Activated T-cell treated with anti-CD3 and anti-CD28 coated beads for 48 hours (primary cell): ENCODE data around the gene SHISA9.

ENCODE experiments used
- DNase-seq: peaks from one replicate; pipeline ENCODE4 v3.0.0-alpha.2; 2020; ENCODE audit warnings: low read depth

The SHISA9 gene

GRCh38 chr16:13120557-13120956 is 219.2 kb downstream of the SHISA9 start:
- DNase-seq = no peak

DNA sequence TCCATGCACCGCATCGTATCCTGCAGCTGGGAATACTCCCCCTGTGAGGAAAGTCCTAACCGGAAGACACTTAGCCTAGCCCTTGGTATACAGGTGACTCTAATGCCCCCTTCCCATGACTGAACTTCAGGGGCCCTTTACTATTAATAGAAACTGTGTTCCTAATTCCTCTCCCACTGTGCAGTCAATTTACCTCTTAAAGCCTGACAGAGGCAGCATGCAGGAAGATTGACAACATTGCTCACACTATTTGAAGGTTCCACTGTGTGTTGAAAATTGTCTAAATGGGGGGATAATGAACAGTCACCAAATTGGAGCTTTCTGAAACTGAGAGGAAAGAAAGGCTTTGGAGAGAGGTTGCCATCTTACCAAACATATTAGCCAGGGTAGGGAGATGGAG is 222.6 kb downstream of the SHISA9 start:
- no peak for DNase-seq

DNA sequence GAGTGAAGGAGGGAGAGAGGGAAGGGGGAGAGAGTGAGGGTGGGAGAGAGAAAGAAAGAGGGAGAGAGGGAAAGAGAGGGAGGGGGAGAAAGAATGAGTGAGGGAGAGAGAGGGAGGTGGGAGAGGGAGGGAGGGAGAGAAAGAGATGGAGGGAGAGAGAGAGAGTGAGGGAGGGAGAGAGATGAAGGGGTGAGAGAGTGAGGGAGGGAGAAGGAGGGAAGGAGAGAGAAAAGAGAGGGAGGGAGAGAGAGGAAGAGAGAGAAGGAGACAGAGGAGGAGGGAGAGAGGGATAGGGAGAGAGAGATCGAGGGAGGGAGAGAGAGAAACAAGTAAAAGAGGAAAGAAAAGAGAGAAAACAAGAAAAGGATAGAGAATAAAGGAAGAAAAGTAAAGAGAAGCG is 225.7 kb downstream of the SHISA9 start:
- no peak for DNase-seq

- no peak for DNase-seq
Measured at GRCh38 chr16:13130586-13130985, 229.2 kb downstream of the SHISA9 start.

- no peak for DNase-seq
Measured at GRCh38 chr16:13134836-13135235, 233.4 kb downstream of the SHISA9 start.

GRCh38 chr16:13136901-13137300 is 235.5 kb downstream of the SHISA9 start:
- no peak for DNase-seq

DNA sequence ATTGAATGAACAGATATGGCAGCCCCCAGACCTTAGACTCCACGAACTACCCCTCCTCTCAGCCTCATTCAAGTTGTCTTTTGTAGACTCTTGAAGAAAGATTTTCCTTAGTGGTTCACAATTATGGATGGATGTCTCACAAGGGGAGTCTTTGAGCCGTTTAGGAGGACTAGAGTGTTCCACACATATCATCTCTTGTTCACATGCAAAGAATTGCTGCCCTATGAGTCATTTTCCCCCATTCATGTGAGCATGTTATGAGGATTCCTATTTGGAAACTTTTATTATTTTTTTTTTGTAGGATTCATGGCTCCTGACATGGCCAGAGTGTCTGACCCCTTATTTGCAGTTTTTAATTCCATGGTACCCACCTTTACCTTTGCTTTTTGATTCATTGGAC is 237.1 kb downstream of the SHISA9 start:
- no peak for DNase-seq

DNA sequence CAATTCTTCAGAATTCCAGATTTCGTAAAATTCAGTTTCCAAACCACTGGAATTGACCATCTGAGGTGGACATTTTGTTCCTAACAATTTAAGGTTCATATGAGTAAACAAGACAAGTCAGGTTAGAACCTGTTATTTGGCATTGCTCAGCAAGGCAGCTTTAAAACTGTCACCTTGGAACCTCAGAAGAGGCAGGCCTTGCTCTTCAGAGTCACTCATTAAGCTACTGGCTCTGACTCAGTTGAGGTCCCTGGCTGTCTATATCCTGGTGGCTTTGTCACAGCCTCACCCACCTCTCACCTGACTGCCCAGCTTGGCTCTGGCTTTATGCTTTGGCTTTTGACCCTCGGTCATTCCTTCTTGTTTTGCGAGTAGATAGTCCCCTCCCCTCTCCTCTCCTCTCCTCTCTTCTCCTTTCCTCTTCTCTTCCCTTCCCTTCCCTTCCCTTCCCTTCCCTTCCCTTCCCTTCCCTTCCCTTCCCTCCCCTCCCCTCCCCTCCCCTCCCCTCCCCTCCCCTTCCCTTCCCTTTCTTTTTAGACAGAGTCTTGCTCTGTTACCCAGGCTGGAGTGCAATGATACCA is 238.4 kb downstream of the SHISA9 start:
- no peak for DNase-seq

GRCh38 chr16:13143551-13143950 is 242.2 kb downstream of the SHISA9 start:
- DNase-seq = no peak

GRCh38 chr16:13146829-13147228 is 245.4 kb downstream of the SHISA9 start:
- DNase-seq = no peak

DNA sequence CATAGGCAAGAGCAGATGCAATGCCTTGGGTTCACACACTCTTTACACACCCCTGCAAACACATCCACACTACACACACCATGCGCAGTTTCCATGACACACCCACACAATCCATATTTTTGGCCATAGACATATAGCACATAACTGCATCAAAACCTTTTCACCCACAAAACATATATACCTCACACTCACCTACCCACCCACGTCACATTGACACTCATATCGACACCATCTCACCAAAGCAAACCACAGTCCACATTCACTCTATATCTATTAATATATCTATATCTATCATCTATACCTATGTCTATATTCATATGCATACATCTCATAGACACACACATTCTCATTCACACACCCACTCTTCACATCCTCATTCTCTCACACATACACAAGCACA is 246.9 kb downstream of the SHISA9 start:
- DNase-seq = no peak

GRCh38 chr16:13148836-13149235 is 247.4 kb downstream of the SHISA9 start:
- no peak for DNase-seq

DNA sequence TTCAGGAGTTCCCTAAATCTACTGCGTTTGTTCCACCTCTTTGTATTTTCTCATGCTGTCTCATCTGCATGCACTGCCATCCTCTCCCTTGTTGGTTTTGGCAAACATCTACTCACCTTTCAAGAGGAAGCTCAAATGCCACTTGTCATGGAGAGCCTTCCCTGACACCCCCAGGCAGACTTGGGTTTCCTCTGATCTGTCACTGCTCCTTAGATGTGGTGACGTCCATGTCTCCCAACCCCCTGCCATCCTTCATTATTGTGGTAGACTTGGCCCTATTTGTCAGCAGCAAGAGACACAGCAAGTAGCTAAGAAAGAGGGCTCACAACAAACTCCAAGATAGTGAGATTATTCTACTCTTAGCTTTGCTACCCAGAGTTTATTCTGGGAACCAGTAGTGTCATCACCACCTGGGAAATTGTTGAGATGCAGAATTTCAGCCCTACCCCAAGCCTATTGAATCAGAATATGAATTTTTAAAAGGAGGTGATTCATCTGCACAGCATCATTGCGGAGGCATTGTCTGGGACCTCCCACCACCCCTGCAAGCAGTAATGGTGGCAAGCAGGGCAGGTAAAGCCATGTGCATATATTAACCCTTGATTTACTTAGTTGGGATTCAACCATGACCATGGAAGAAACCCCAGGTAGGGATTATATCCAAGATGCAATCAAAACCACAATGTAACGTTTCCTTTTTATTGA is 248.9 kb downstream of the SHISA9 start:
- no peak for DNase-seq

- no peak for DNase-seq
Measured at GRCh38 chr16:13153696-13154095, 252.3 kb downstream of the SHISA9 start.

DNA sequence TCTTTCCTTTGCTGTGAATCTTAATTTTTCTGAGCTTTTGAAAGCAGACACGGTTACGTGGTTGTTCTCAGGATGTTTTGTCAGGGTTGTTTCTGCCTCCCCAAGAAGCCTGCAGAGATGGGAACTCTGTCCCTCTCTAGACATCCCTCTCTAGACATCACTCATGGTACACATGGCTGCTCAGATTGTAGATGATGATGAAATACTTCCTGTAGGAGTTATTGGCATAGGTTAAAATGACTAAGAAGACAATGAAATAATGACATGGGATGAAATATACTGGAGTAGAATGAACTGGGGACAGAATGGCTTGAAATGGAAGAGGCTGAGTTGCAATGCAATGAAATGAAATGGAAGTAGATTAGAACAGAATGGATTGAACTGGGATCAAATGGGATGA is 253.4 kb downstream of the SHISA9 start:
- DNase-seq = no peak

GRCh38 chr16:13155377-13155776 is 254.0 kb downstream of the SHISA9 start:
- no peak for DNase-seq

GRCh38 chr16:13155780-13156179 is 254.4 kb downstream of the SHISA9 start:
- DNase-seq = no peak

DNA sequence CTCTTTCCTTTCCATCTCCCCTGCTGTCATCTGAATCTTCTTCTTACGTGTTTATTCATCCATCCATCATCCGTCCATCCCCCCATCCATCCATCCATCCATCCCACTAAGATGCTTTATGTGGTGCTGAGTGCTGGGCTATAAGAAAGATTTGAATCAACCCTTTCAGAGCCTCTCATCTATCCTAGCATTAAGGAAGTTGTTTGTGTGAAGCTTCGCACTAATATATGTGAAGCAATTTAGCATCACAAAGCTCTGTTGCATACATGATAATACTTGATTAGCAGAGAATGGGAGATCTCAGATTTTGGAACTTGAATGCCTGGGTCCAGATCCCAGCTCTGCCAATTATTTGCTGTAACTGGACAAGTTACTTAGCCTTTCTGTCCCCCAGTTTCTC is 255.7 kb downstream of the SHISA9 start:
- DNase-seq = no peak

- DNase-seq = no peak
Measured at GRCh38 chr16:13158427-13158826, 257.0 kb downstream of the SHISA9 start.

- no peak for DNase-seq
Measured at GRCh38 chr16:13165024-13165423, 263.6 kb downstream of the SHISA9 start.

GRCh38 chr16:13168091-13168572 is 266.7 kb downstream of the SHISA9 start:
- no peak for DNase-seq

- no peak for DNase-seq
Measured at GRCh38 chr16:13171313-13171712, 269.9 kb downstream of the SHISA9 start.

- DNase-seq = no peak
Measured at GRCh38 chr16:13176711-13177110, 275.3 kb downstream of the SHISA9 start.

DNA sequence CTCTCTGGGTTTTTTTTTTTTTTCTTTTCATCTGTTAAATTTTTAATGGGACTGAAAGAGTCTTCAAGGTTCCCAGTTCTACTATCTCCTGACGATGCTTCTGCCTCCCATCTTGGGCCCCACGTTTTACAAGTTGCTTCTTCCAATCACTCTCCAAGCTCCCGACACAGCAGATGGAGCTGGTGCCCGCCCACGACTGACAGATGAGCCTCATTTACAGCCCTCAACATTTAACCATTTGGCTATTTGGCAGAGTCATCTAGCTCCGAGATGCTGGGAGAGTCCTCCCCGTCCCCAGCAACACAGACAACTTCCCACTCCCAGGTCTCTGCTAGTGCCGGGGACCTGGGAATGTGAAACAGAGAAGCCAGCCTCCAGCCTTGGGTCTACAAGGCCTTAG is 276.9 kb downstream of the SHISA9 start:
- DNase-seq = no peak
